ENCODE measurements around the gene ZNF581.

DNA sequence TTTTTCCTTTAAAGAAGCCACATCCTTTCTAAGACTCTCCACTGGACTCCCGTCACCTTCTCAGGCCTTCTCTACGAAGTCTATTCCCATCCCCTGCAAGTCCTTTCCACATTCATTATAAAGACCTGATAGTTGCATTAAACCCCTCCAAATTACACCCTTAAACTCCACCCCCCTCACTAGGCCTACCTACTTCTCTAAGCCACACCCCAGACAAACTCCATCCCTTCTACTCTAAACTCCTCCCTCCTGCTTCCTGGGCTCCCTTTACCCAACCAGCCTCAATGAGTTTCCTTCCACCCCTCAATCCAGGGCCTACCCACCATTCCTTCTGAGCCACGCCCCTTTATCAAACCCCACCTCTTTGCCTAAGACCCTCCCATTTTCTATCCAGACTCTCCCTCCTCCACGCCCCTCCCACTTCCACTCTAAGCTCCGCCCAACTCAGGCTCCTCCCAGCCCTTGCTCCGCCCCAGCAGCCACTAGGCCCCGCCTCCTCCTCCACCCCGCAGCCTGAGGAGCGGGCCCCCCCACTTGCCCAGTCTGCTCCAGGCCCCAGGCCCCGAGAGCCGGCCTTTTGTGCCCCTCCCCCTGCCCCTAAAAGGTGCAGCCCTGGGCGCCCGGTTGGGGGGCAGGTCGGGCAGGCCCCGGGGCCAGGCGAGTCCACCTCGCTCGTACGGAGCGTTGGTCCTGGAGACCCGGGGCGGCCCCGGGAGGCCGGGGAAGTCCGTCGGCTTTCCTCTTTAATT, 44.6 kb upstream of the ZNF581 start:
- TF ChIP-seq CTCF (IDR thresholded peaks at IDR 0.05; ENCODE audit: insufficient read depth, low read depth, low read length) = no peak
- no peak for TF ChIP-seq EZH2 (IDR thresholded peaks at IDR 0.05; ENCODE audit: insufficient read depth, low read length)
